ENCODE measurements around the gene PROK1. TPM values are rescaled to one million over a fixed set of nuclear protein-coding genes. Genes with fewer than 3 reads are reported as not detected.
"Not testable (repeated sequence)": the region's sequence is repeated elsewhere in the genome, so short reads cannot be mapped to it uniquely, and the experiment has no call there.

PROK1 gene
- total RNA-seq, 1 experiment from 2014 or later, result not detected

GRCh38 chr1:110404401-110404800 lies 46.5 kb upstream of the PROK1 start:
- no peak overlapping the region for H3K4me2 ChIP-seq (ENCODE audit: low read length)
- ATAC-seq (no peak), DNase-seq (no peak)
- H3F3A ChIP-seq (ENCODE audit: low read length, unreplicated experiment), result no peaks in the 10 kb centered on the region
- no peaks in the 10 kb centered on the region for H3K9me3 ChIP-seq (ENCODE audit: low read length)
- H4K20me1 ChIP-seq (ENCODE audit: low read length), result no peaks in the 10 kb centered on the region
- CTCF ChIA-PET, result no interaction called here
- no peak overlapping the region for H3K27ac ChIP-seq (ENCODE audit: low read length)
- POLR2A ChIA-PET (ENCODE audit: unreplicated experiment), result no interaction called here
- peaks cover 42% of the 10 kb centered on the region for H3K36me3 ChIP-seq (ENCODE audit: low read depth, low read length)
- H3K4me3 ChIP-seq (ENCODE audit: low read length), result no peak overlapping the region
- no peak overlapping the region for H2AFZ ChIP-seq (ENCODE audit: low read length)
- H3K9ac ChIP-seq (ENCODE audit: low read length), result no peak overlapping the region
- H3K27me3 ChIP-seq (ENCODE audit: low read length), result no peaks in the 10 kb centered on the region
- no peak for TF ChIP-seq EZH2 (IDR thresholded peaks at IDR 0.05; ENCODE audit: low read length, unreplicated experiment)
- TF ChIP-seq EZH2phosphoT487 (IDR thresholded peaks at IDR 0.05; ENCODE audit: borderline replicate concordance, low read length), result no peak
- no peak for TF ChIP-seq CTCF (conservative IDR thresholded peaks at IDR 0.05; ENCODE audit: low read depth, low read length)
- peaks cover 8% of the 10 kb centered on the region; the same call in 1 of the 2 replicates for H3K4me1 ChIP-seq (ENCODE audit: insufficient read depth, low read length)
- intact Hi-C loops (cut with micrococcal nuclease), result no loop called here
- BruUV-seq (replicated peaks), result no TSS peak
- H3K9me2 ChIP-seq (replicated peaks; ENCODE audit: low read length), result no peaks in the 10 kb centered on the region
- peaks cover 29% of the 10 kb centered on the region for H3K79me2 ChIP-seq (ENCODE audit: low read length)

GRCh38 chr1:110406407-110406806 lies 44.5 kb upstream of the PROK1 start:
- H3K27ac ChIP-seq (ENCODE audit: low read length); CTCF ChIA-PET; H4K20me1 ChIP-seq (ENCODE audit: low read length); H3K9me3 ChIP-seq (ENCODE audit: low read length); H3K9me2 ChIP-seq (replicated peaks; ENCODE audit: low read length); DNase-seq; ATAC-seq; H3F3A ChIP-seq (ENCODE audit: low read length, unreplicated experiment); POLR2A ChIA-PET (ENCODE audit: unreplicated experiment); BruUV-seq (replicated peaks); H3K4me1 ChIP-seq (ENCODE audit: insufficient read depth, low read length); H3K27me3 ChIP-seq (ENCODE audit: low read length): not testable (repeated sequence)
- Histone ChIP-seq H2AFZ (ENCODE audit: low read length) (0 out of 2 replicates have a peak overlapping the region, but pooled peaks have one; percentile 98), H3K36me3 (ENCODE audit: low read depth, low read length) (peaks cover 36% of the 10 kb centered on the region), H3K4me3 (ENCODE audit: low read length) (peak overlapping the region; percentile 92), H3K9ac (ENCODE audit: low read length) (peak overlapping the region; percentile 96), H3K4me2 (ENCODE audit: low read length) (peak overlapping the region; percentile 97), H3K79me2 (ENCODE audit: low read length) (peaks cover 29% of the 10 kb centered on the region)
- intact Hi-C loops (cut with micrococcal nuclease), result loop anchor here (2.0 kb wide), 1 partner anchor 68 kb away; the partner anchor contains the start of gene RBM15

GRCh38 chr1:110407260-110408210 lies 43.4 kb upstream of the PROK1 start, which contains the start of gene LAMTOR5:
Gene LAMTOR5 (minus strand): TSS chr1:110407694. CDS start chr1:110407620, 74 bp downstream.
- Histone ChIP-seq H3F3A (ENCODE audit: low read length, unreplicated experiment) (no peaks in the 10 kb centered on the region), H3K9me2 (replicated peaks; ENCODE audit: low read length) (no peaks in the 10 kb centered on the region), H3K4me1 (ENCODE audit: insufficient read depth, low read length) (peaks cover 8% of the 10 kb centered on the region; the same call in 1 of the 2 replicates), H2AFZ (ENCODE audit: low read length) (peak within 1 kb of the TSS; percentile 98), H3K27ac (ENCODE audit: low read length) (peak within 1 kb of the TSS; percentile 66), H4K20me1 (ENCODE audit: low read length) (no peaks in the 10 kb centered on the region), H3K4me2 (ENCODE audit: low read length) (peak within 1 kb of the TSS; percentile 97), H3K4me3 (ENCODE audit: low read length) (peak within 1 kb of the TSS; percentile 92), H3K9ac (ENCODE audit: low read length) (peak within 1 kb of the TSS; percentile 96), H3K36me3 (ENCODE audit: low read depth, low read length) (peaks cover 26% of the 10 kb centered on the region), H3K27me3 (ENCODE audit: low read length) (no peaks in the 10 kb centered on the region), H3K79me2 (ENCODE audit: low read length) (peaks cover 29% of the 10 kb centered on the region), H3K9me3 (ENCODE audit: low read length) (no peaks in the 10 kb centered on the region)
- intact Hi-C loops (cut with micrococcal nuclease), result loop anchor here (1.0 to 2.0 kb wide), 2 partner anchors 51 to 69 kb away; partner anchors contain the start of gene RBM15
- TSS peak; percentile 82 for BruUV-seq (replicated peaks)
- ChIA-PET POLR2A (ENCODE audit: unreplicated experiment) (interaction anchor here (0.6 to 0.7 kb wide), 2 partner anchors 33 to 731 kb away, joined by 3 read pairs; no protein-coding TSS in a partner anchor), CTCF (interaction anchor here (1.0 to 1.8 kb wide), 2 partner anchors 53 to 88 kb away, joined by 3 to 9 read pairs; no protein-coding TSS in a partner anchor)
- ATAC-seq (peak; percentile 91), DNase-seq (peak; percentile 95)
- no peak for TF ChIP-seq EZH2 (IDR thresholded peaks at IDR 0.05; ENCODE audit: low read length, unreplicated experiment)
- TF ChIP-seq CTCF (conservative IDR thresholded peaks at IDR 0.05; ENCODE audit: low read depth, low read length), result no peak
- TF ChIP-seq EZH2phosphoT487 (IDR thresholded peaks at IDR 0.05; ENCODE audit: borderline replicate concordance, low read length), result no peak
